Astrocyte (in vitro differentiated cells and primary cell): ENCODE data around the gene DSE. TPM values are rescaled to one million over a fixed set of nuclear protein-coding genes. Genes with fewer than 3 reads are reported as not detected.

Source experiments
- DNase-seq: peaks from one replicate; pipeline ENCODE4 v3.0.0-alpha.2; 2010; ENCODE audit warnings: low read depth
- FAIRE-seq: peaks from 2 replicates; lab custom pipeline; 2011; peaks lifted over from hg19 to GRCh38; lab: Jason Lieb, UNC
- H2AFZ ChIP-seq: 2 replicates; pipeline ENCODE4 v1.6.0; 2012; ENCODE audit warnings: low read depth, low read length, inconsistent platforms
- H3K27ac ChIP-seq: 2 replicates; pipeline ENCODE4 v1.5.1; 2011; ENCODE audit warnings: low read depth, low read length, inconsistent platforms
- H3K27me3 ChIP-seq: 2 replicates; pipeline ENCODE4 v1.6.0; 2011; ENCODE audit warnings: low read length, inconsistent platforms; ENCODE audit not compliant: insufficient read depth
- H3K36me3 ChIP-seq: 2 replicates; pipeline ENCODE4 v1.5.1; 2011; ENCODE audit warnings: low read length, inconsistent platforms; ENCODE audit not compliant: insufficient read depth
- H3K4me1 ChIP-seq: 2 replicates; pipeline ENCODE4 v1.5.1; 2011; ENCODE audit warnings: low read length, inconsistent platforms; ENCODE audit not compliant: insufficient read depth
- H3K4me2 ChIP-seq: 2 replicates; pipeline ENCODE4 v1.6.0; 2012; ENCODE audit warnings: low read length, inconsistent platforms
- H3K4me3 ChIP-seq: 2 replicates; pipeline ENCODE4 v1.5.1; 2011; ENCODE audit warnings: low read depth, mild to moderate bottlenecking, low read length, inconsistent platforms; ENCODE audit not compliant: insufficient read depth
- H3K79me2 ChIP-seq: 2 replicates; pipeline ENCODE4 v1.6.0; 2012; ENCODE audit warnings: mild to moderate bottlenecking, low read length, inconsistent platforms; ENCODE audit not compliant: insufficient read depth
- H3K9ac ChIP-seq: 2 replicates; pipeline ENCODE4 v1.6.0; 2012; ENCODE audit warnings: mild to moderate bottlenecking, low read length, inconsistent platforms
- H3K9me3 ChIP-seq: 2 replicates; pipeline ENCODE4 v1.5.1; 2012; ENCODE audit warnings: low read depth, mild to moderate bottlenecking, low read length, inconsistent platforms; ENCODE audit not compliant: insufficient read depth
- H4K20me1 ChIP-seq: 2 replicates; pipeline ENCODE4 v1.6.0; 2012; ENCODE audit warnings: low read length, inconsistent platforms; ENCODE audit not compliant: insufficient read depth
- H3K27ac Mint-ChIP-seq: one replicate; pipeline ENCODE4 v1.8.0; 2021; ENCODE audit warnings: mild to moderate bottlenecking, mixed read lengths; ENCODE audit not compliant: unreplicated experiment
- H3K27me3 Mint-ChIP-seq: one replicate; pipeline ENCODE4 v1.8.0; 2021; ENCODE audit warnings: low read depth, mixed read lengths; ENCODE audit not compliant: unreplicated experiment
- H3K36me3 Mint-ChIP-seq: one replicate; pipeline ENCODE4 v1.8.0; 2021; ENCODE audit warnings: low read depth, mixed read lengths; ENCODE audit not compliant: unreplicated experiment
- H3K4me1 Mint-ChIP-seq: one replicate; pipeline ENCODE4 v1.8.0; 2021; ENCODE audit warnings: low read depth, mixed read lengths; ENCODE audit not compliant: unreplicated experiment
- H3K4me3 Mint-ChIP-seq: one replicate; pipeline ENCODE4 v1.8.0; 2021; ENCODE audit warnings: mild to moderate bottlenecking, moderate library complexity, mixed read lengths; ENCODE audit not compliant: unreplicated experiment
- H3K9me3 Mint-ChIP-seq: one replicate; pipeline ENCODE4 v1.8.0; 2021; ENCODE audit warnings: mild to moderate bottlenecking, mixed read lengths; ENCODE audit not compliant: unreplicated experiment
- CTCF ChIP-seq: IDR thresholded peaks from 2 replicates; pipeline ENCODE4 v1.5.1; 2011; ENCODE audit warnings: low read depth, mild to moderate bottlenecking, inconsistent platforms, low read length, moderate library complexity; ENCODE audit not compliant: insufficient read depth
- EZH2 ChIP-seq: IDR thresholded peaks from 2 replicates; pipeline ENCODE4 v1.6.1; 2012; ENCODE audit warnings: mild to moderate bottlenecking, low read length, inconsistent platforms; ENCODE audit not compliant: insufficient read depth
- total RNA-seq: library from RNA; stranded (reverse); gene quantifications from 2 replicates; pipeline ENCODE4 v1.2.1, GENCODE V29; 2021

DSE gene
- total RNA-seq, 1 donor from 2014 or later: 83.2 TPM

DNA sequence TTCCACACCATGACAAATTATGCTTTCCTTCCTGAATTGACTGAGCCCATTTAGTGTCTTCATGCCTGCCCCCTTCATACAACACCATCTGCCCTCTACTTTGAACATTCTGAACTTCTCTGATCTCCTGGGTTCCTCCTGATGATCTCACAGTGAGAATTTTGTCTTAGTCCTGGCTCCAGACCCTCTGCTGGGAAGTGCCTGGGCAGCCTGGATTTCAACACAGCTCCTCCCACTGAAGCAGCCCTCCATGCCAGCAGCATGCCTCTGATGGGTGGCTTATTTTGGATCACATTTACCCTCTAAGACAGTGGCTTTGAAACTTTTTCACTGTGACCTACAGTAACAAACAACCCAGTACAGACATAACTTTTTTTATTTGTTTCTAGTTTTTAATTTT lies 41.5 kb downstream of the DSE start:
- DNase-seq (no peak), FAIRE-seq (no peak)
- Mint-ChIP-seq H3K9me3 (no peaks in the 10 kb centered on the region), H3K4me3 (peak overlapping the region; percentile 25), H3K4me1 (peaks cover 34% of the 10 kb centered on the region), H3K27me3 (no peaks in the 10 kb centered on the region), H3K27ac (peak overlapping the region; percentile 1), H3K36me3 (peaks cover 19% of the 10 kb centered on the region)
- H3K9ac ChIP-seq: no peak overlapping the region
- H3K9me3 ChIP-seq: no peaks in the 10 kb centered on the region
- H3K27me3 ChIP-seq: no peaks in the 10 kb centered on the region
- peaks cover 79% of the 10 kb centered on the region for H3K79me2 ChIP-seq
- TF ChIP-seq EZH2: no peak
- TF ChIP-seq CTCF: no peak
- no peak overlapping the region for H3K27ac ChIP-seq
- H3K36me3 ChIP-seq: peaks cover 4% of the 10 kb centered on the region
- peaks cover 6% of the 10 kb centered on the region for H3K4me1 ChIP-seq
- H2AFZ ChIP-seq: no peak overlapping the region
- H4K20me1 ChIP-seq: peaks cover 19% of the 10 kb centered on the region
- no peak overlapping the region for H3K4me3 ChIP-seq
- no peak overlapping the region for H3K4me2 ChIP-seq

DNA sequence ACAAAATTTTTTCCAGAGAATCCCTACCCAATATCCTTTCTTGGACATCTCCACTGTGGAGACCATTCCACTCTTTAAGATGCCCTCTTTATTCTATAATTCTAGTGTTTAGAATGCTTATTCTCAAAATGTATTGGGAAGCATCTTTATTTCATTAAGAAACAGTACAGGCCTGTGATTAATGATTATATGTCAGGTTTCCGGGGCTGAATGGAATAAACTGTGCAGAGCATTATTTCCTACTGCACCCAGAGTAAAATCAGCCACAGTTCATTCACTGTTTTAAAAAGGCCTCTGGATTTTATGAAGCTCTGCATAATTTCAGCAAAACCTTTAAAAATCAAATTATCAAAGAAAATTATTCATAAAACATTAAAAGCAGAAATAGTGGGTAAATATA lies 42.6 kb downstream of the DSE start:
- no peak overlapping the region for H3K4me3 ChIP-seq
- H3K4me1 ChIP-seq: peaks cover 6% of the 10 kb centered on the region
- no peak overlapping the region for H3K9ac ChIP-seq
- peaks cover 3% of the 10 kb centered on the region for H3K36me3 ChIP-seq
- no peaks in the 10 kb centered on the region for H3K27me3 ChIP-seq
- H4K20me1 ChIP-seq: peaks cover 27% of the 10 kb centered on the region
- Mint-ChIP-seq H3K27ac (no peak overlapping the region), H3K4me1 (peaks cover 24% of the 10 kb centered on the region), H3K9me3 (peaks cover 2% of the 10 kb centered on the region), H3K36me3 (peaks cover 19% of the 10 kb centered on the region), H3K27me3 (no peaks in the 10 kb centered on the region), H3K4me3 (no peak overlapping the region)
- no peaks in the 10 kb centered on the region for H3K9me3 ChIP-seq
- FAIRE-seq (no peak), DNase-seq (no peak)
- TF ChIP-seq CTCF (no peak), EZH2 (no peak)
- peaks cover 78% of the 10 kb centered on the region for H3K79me2 ChIP-seq
- no peak overlapping the region for H3K4me2 ChIP-seq
- no peak overlapping the region for H2AFZ ChIP-seq
- H3K27ac ChIP-seq: no peak overlapping the region

GRCh38 chr6:116417661-116418060 lies 46.9 kb downstream of the DSE start:
- Histone ChIP-seq H3K4me2 (no peak overlapping the region), H3K9ac (no peak overlapping the region), H2AFZ (no peak overlapping the region), H3K27ac (no peak overlapping the region), H3K79me2 (peaks cover 70% of the 10 kb centered on the region), H3K4me3 (no peak overlapping the region), H3K9me3 (no peaks in the 10 kb centered on the region), H3K36me3 (no peaks in the 10 kb centered on the region), H3K4me1 (no peaks in the 10 kb centered on the region), H3K27me3 (no peaks in the 10 kb centered on the region), H4K20me1 (peaks cover 29% of the 10 kb centered on the region)
- Mint-ChIP-seq H3K4me3 (no peak overlapping the region), H3K9me3 (peaks cover 2% of the 10 kb centered on the region), H3K27ac (no peak overlapping the region), H3K27me3 (no peaks in the 10 kb centered on the region), H3K4me1 (peaks cover 13% of the 10 kb centered on the region), H3K36me3 (peaks cover 13% of the 10 kb centered on the region)
- no peak for TF ChIP-seq EZH2
- TF ChIP-seq CTCF: no peak
- FAIRE-seq: no peak
- no peak for DNase-seq
